ENCODE data around the gene TRIM9. TPM values are rescaled to one million over a fixed set of nuclear protein-coding genes. Genes with fewer than 3 reads are reported as not detected.
A peak's percentile ranks its signal among the peaks of the same experiment; 100 is the strongest.

Gene TRIM9
- total RNA-seq, 1 donor from 2014 or later = 1.3 TPM

GRCh38 chr14:51028851-51029754 lies 65.8 kb downstream of the TRIM9 start:
- Mint-ChIP-seq H3K4me3 (no peak overlapping the region), H3K4me1 (peaks cover 8% of the 10 kb centered on the region), H3K27ac (peak overlapping the region; percentile 70), H3K36me3 (no peaks in the 10 kb centered on the region), H3K27me3 (ENCODE audit: insufficient read depth, low read depth) (peaks cover 2% of the 10 kb centered on the region), H3K9me3 (no peaks in the 10 kb centered on the region)
- no peak for TF ChIP-seq EZH2phosphoT487 (IDR thresholded peaks at IDR 0.05)
- no peak for TF ChIP-seq EZH2 (IDR thresholded peaks at IDR 0.05)
- TF ChIP-seq, protein P1, sequence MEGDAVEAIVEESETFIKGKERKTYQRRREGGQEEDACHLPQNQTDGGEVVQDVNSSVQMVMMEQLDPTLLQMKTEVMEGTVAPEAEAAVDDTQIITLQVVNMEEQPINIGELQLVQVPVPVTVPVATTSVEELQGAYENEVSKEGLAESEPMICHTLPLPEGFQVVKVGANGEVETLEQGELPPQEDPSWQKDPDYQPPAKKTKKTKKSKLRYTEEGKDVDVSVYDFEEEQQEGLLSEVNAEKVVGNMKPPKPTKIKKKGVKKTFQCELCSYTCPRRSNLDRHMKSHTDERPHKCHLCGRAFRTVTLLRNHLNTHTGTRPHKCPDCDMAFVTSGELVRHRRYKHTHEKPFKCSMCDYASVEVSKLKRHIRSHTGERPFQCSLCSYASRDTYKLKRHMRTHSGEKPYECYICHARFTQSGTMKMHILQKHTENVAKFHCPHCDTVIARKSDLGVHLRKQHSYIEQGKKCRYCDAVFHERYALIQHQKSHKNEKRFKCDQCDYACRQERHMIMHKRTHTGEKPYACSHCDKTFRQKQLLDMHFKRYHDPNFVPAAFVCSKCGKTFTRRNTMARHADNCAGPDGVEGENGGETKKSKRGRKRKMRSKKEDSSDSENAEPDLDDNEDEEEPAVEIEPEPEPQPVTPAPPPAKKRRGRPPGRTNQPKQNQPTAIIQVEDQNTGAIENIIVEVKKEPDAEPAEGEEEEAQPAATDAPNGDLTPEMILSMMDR (IDR thresholded peaks at IDR 0.05) = no peak
- Histone ChIP-seq H3K79me2 (ENCODE audit: low read depth) (no peaks in the 10 kb centered on the region), H2AFZ (replicated peaks) (no peak overlapping the region), H3K27ac (no peak overlapping the region), H3K4me2 (no peak overlapping the region), H3K36me3 (no peaks in the 10 kb centered on the region), H3K27me3 (no peaks in the 10 kb centered on the region), H3K9ac (no peak overlapping the region), H3K4me3 (no peak overlapping the region), H3F3A (ENCODE audit: low read depth) (no peaks in the 10 kb centered on the region), H4K20me1 (ENCODE audit: low read depth) (no peaks in the 10 kb centered on the region), H3K4me1 (no peaks in the 10 kb centered on the region), H3K9me3 (ENCODE audit: low read depth) (no peaks in the 10 kb centered on the region)
- DNase-seq (ENCODE audit: low spot score) = no peak

DNA sequence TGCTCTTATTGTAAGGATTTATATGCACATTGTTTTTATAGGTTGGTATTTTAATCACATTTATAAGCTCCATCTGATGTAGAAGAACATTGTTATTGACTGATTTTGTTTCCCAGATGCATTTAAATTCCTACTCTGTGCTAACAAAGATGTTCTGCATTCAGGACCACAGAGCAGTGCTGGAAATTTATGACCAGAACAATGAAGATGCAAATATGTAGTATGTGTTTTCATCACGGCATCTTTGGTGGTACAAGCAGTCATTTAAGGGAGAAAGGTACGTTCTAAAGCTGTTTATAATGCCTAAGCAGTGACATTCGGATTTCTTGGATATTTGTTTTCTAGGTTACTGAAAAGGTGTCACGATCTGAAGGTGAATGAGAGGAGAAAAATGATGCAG lies 66.5 kb downstream of the TRIM9 start:
- Histone ChIP-seq H3K36me3 (no peaks in the 10 kb centered on the region), H3K4me3 (no peak overlapping the region), H3K27me3 (no peaks in the 10 kb centered on the region), H4K20me1 (ENCODE audit: low read depth) (no peaks in the 10 kb centered on the region), H2AFZ (replicated peaks) (no peak overlapping the region), H3K9me3 (ENCODE audit: low read depth) (no peaks in the 10 kb centered on the region), H3K27ac (no peak overlapping the region), H3K79me2 (ENCODE audit: low read depth) (no peaks in the 10 kb centered on the region), H3K4me1 (no peaks in the 10 kb centered on the region), H3K4me2 (no peak overlapping the region), H3F3A (ENCODE audit: low read depth) (no peaks in the 10 kb centered on the region), H3K9ac (no peak overlapping the region)
- no peak overlapping the region for H3K27ac Mint-ChIP-seq
- no peak for DNase-seq (ENCODE audit: low spot score)
- no peaks in the 10 kb centered on the region for H3K36me3 Mint-ChIP-seq
- no peaks in the 10 kb centered on the region for H3K9me3 Mint-ChIP-seq
- peaks cover 10% of the 10 kb centered on the region for H3K4me1 Mint-ChIP-seq
- peaks cover 2% of the 10 kb centered on the region for H3K27me3 Mint-ChIP-seq (ENCODE audit: insufficient read depth, low read depth)
- no peak overlapping the region for H3K4me3 Mint-ChIP-seq
- TF ChIP-seq EZH2phosphoT487 (IDR thresholded peaks at IDR 0.05) (no peak), EZH2 (IDR thresholded peaks at IDR 0.05) (no peak)
- TF ChIP-seq, protein P1 (IDR thresholded peaks at IDR 0.05) = no peak

GRCh38 chr14:51024377-51024776 lies 70.5 kb downstream of the TRIM9 start:
- no peak overlapping the region for H3K9ac ChIP-seq
- no peak overlapping the region for H3K4me2 ChIP-seq
- H2AFZ ChIP-seq (replicated peaks) = no peak overlapping the region
- H3K27ac ChIP-seq = no peak overlapping the region
- no peaks in the 10 kb centered on the region for H3K27me3 ChIP-seq
- Mint-ChIP-seq H3K9me3 (peaks cover 2% of the 10 kb centered on the region), H3K4me3 (no peak overlapping the region), H3K27ac (peak overlapping the region; percentile 7), H3K4me1 (peaks cover 13% of the 10 kb centered on the region), H3K27me3 (ENCODE audit: insufficient read depth, low read depth) (peaks cover 2% of the 10 kb centered on the region), H3K36me3 (peaks cover 9% of the 10 kb centered on the region)
- H4K20me1 ChIP-seq (ENCODE audit: low read depth) = no peaks in the 10 kb centered on the region
- H3K4me3 ChIP-seq = no peak overlapping the region
- no peak for TF ChIP-seq EZH2 (IDR thresholded peaks at IDR 0.05)
- TF ChIP-seq, protein P1 (IDR thresholded peaks at IDR 0.05) = no peak
- no peak for TF ChIP-seq EZH2phosphoT487 (IDR thresholded peaks at IDR 0.05)
- H3K4me1 ChIP-seq = no peaks in the 10 kb centered on the region
- DNase-seq (ENCODE audit: low spot score) = no peak
- H3K36me3 ChIP-seq = no peaks in the 10 kb centered on the region
- H3K9me3 ChIP-seq (ENCODE audit: low read depth) = no peaks in the 10 kb centered on the region
- H3F3A ChIP-seq (ENCODE audit: low read depth) = no peaks in the 10 kb centered on the region
- H3K79me2 ChIP-seq (ENCODE audit: low read depth) = no peaks in the 10 kb centered on the region

All from neural progenitor cell (in vitro differentiated cells).